ENCODE data around the gene CABLES2. TPM values are rescaled to one million over a fixed set of nuclear protein-coding genes. Genes with fewer than 3 reads are reported as not detected.
A peak's percentile ranks its signal among the peaks of the same experiment; 100 is the strongest.

The CABLES2 gene
- total and polyA plus RNA-seq, 4 experiments from 2014 or later = 0.45 to 7.5 (median 3.8) TPM

- intact Hi-C loops (cut with micrococcal nuclease) = no loop called here
- no peaks in the 10 kb centered on the region for H3K27me3 Mint-ChIP-seq
- H3K4me3 Mint-ChIP-seq = no peak overlapping the region
- peaks cover 34% of the 10 kb centered on the region for H3K36me3 ChIP-seq (ENCODE audit: insufficient read depth, low read length)
- H3K27ac ChIP-seq (ENCODE audit: low read depth, low read length) = no peak overlapping the region
- CTCF ChIA-PET (ENCODE audit: partially characterized antibody) = no interaction called here
- no peak for DNase-seq
- no peak overlapping the region for H3K27ac Mint-ChIP-seq
- POLR2A ChIA-PET (ENCODE audit: partially characterized antibody) = no interaction called here
- peaks cover 8 to 24% (median 16%) of the 10 kb centered on the region in 4 donors for H3K4me1 Mint-ChIP-seq
- H3K9me3 Mint-ChIP-seq = no peaks in the 10 kb centered on the region
- H3K4me1 ChIP-seq (ENCODE audit: insufficient read depth, low read length) = peaks cover 16% of the 10 kb centered on the region
- peaks cover 14 to 39% of the 10 kb centered on the region in 2 donors for H3K36me3 Mint-ChIP-seq
- no peaks in the 10 kb centered on the region for H3K9me3 ChIP-seq (ENCODE audit: control insufficient read depth in 1 of 2, low read length in 2 of 2)
- no peaks in the 10 kb centered on the region for H3K27me3 ChIP-seq (ENCODE audit: insufficient read depth, low read length)
- H3K4me3 ChIP-seq (ENCODE audit: low read length in 2 of 2) = no peak overlapping the region
Observed at GRCh38 chr20:62392621-62393334, 14.3 kb downstream of the CABLES2 start.

GRCh38 chr20:62392077-62392418 is 15.0 kb downstream of the CABLES2 start:
- Histone ChIP-seq H3K27me3 (ENCODE audit: insufficient read depth, low read length) (no peaks in the 10 kb centered on the region), H3K9me3 (ENCODE audit: control insufficient read depth in 1 of 2, low read length in 2 of 2) (no peaks in the 10 kb centered on the region), H3K36me3 (ENCODE audit: insufficient read depth, low read length) (peaks cover 36% of the 10 kb centered on the region), H3K4me1 (ENCODE audit: insufficient read depth, low read length) (peaks cover 22% of the 10 kb centered on the region), H3K4me3 (ENCODE audit: low read length in 2 of 2) (no peak overlapping the region), H3K27ac (ENCODE audit: low read depth, low read length) (no peak overlapping the region)
- Mint-ChIP-seq H3K27me3 (no peaks in the 10 kb centered on the region), H3K4me3 (no peak overlapping the region), H3K27ac (peak overlapping the region in 3 of 7 donors; percentile 18 to 46 (median 29)), H3K9me3 (no peaks in the 10 kb centered on the region), H3K36me3 (peaks cover 14 to 44% of the 10 kb centered on the region in 2 donors), H3K4me1 (peaks cover 10 to 32% (median 22%) of the 10 kb centered on the region in 4 donors)
- ChIA-PET POLR2A (ENCODE audit: partially characterized antibody) (no interaction called here), CTCF (ENCODE audit: partially characterized antibody) (no interaction called here)
- no peak for DNase-seq
- intact Hi-C loops (cut with micrococcal nuclease) = no loop called here

- Mint-ChIP-seq H3K4me3 (no peak overlapping the region), H3K36me3 (peaks cover 14 to 46% of the 10 kb centered on the region in 2 donors), H3K27me3 (no peaks in the 10 kb centered on the region), H3K27ac (no peak overlapping the region), H3K4me1 (peaks cover 10 to 35% (median 22%) of the 10 kb centered on the region in 4 donors), H3K9me3 (no peaks in the 10 kb centered on the region)
- DNase-seq = no peak
- H3K36me3 ChIP-seq (ENCODE audit: insufficient read depth, low read length) = peaks cover 36% of the 10 kb centered on the region
- H3K27ac ChIP-seq (ENCODE audit: low read depth, low read length) = no peak overlapping the region
- ChIA-PET POLR2A (ENCODE audit: partially characterized antibody) (no interaction called here), CTCF (ENCODE audit: partially characterized antibody) (interaction anchor here (1.1 to 1.2 kb wide), 2 partner anchors 9 to 108 kb away, joined by 3 to 4 read pairs; no protein-coding TSS in a partner anchor)
- intact Hi-C loops (cut with micrococcal nuclease) = no loop called here
- no peaks in the 10 kb centered on the region for H3K9me3 ChIP-seq (ENCODE audit: control insufficient read depth in 1 of 2, low read length in 2 of 2)
- H3K4me1 ChIP-seq (ENCODE audit: insufficient read depth, low read length) = peaks cover 22% of the 10 kb centered on the region
- H3K4me3 ChIP-seq (ENCODE audit: low read length in 2 of 2) = no peak overlapping the region
- H3K27me3 ChIP-seq (ENCODE audit: insufficient read depth, low read length) = no peaks in the 10 kb centered on the region
Observed at GRCh38 chr20:62391165-62392076, 15.7 kb downstream of the CABLES2 start.

GRCh38 chr20:62390317-62391164 is 16.5 kb downstream of the CABLES2 start:
- POLR2A ChIA-PET (ENCODE audit: partially characterized antibody) = no interaction called here
- Mint-ChIP-seq H3K9me3 (no peaks in the 10 kb centered on the region), H3K27ac (peak overlapping the region in 3 of 7 donors; percentile 18 to 91 (median 32))

GRCh38 chr20:62389601-62390087 is 17.4 kb downstream of the CABLES2 start:
- H3K27me3 Mint-ChIP-seq = no peaks in the 10 kb centered on the region
- H3K4me3 Mint-ChIP-seq = peak overlapping the region in 1 of 8 donors; percentile 35
- peak overlapping the region in 1 of 7 donors; percentile 91 for H3K27ac Mint-ChIP-seq
- peaks cover 36% of the 10 kb centered on the region for H3K36me3 ChIP-seq (ENCODE audit: insufficient read depth, low read length)
- peaks cover 36% of the 10 kb centered on the region for H3K4me1 ChIP-seq (ENCODE audit: insufficient read depth, low read length)
- H3K27me3 ChIP-seq (ENCODE audit: insufficient read depth, low read length) = no peaks in the 10 kb centered on the region
- ChIA-PET POLR2A (ENCODE audit: partially characterized antibody) (interaction anchor here (1.6 kb wide), 1 partner anchor 18 kb away, joined by 4 read pairs; the partner anchor contains the start of gene CABLES2), CTCF (ENCODE audit: partially characterized antibody) (interaction anchor here (1.6 kb wide), 1 partner anchor 20 kb away, joined by 3 read pairs; no protein-coding TSS in a partner anchor)
- intact Hi-C loops (cut with micrococcal nuclease) = loop anchor here (5.0 to 10.0 kb wide), 4 partner anchors 207 to 405 kb away; partner anchors contain the start of genes LSM14B, MRGBP, MTG2 and TAF4
- H3K4me3 ChIP-seq (ENCODE audit: low read length in 2 of 2) = no peak overlapping the region
- no peaks in the 10 kb centered on the region for H3K9me3 ChIP-seq (ENCODE audit: control insufficient read depth in 1 of 2, low read length in 2 of 2)
- H3K36me3 Mint-ChIP-seq = peaks cover 14 to 47% of the 10 kb centered on the region in 2 donors
- no peak overlapping the region for H3K27ac ChIP-seq (ENCODE audit: low read depth, low read length)
- H3K9me3 Mint-ChIP-seq = no peaks in the 10 kb centered on the region
- peaks cover 20 to 50% (median 34%) of the 10 kb centered on the region in 4 donors for H3K4me1 Mint-ChIP-seq
- DNase-seq = no peak

More at GRCh38 chr20:62390317-62391164, 16.5 kb downstream of the CABLES2 start:
- H3K27me3 ChIP-seq (ENCODE audit: insufficient read depth, low read length) = no peaks in the 10 kb centered on the region
- no peak for DNase-seq
- intact Hi-C loops (cut with micrococcal nuclease) = no loop called here
- peaks cover 31% of the 10 kb centered on the region for H3K4me1 ChIP-seq (ENCODE audit: insufficient read depth, low read length)
- H3K4me3 ChIP-seq (ENCODE audit: low read length in 2 of 2) = no peak overlapping the region
- H3K9me3 ChIP-seq (ENCODE audit: control insufficient read depth in 1 of 2, low read length in 2 of 2) = no peaks in the 10 kb centered on the region
- no peaks in the 10 kb centered on the region for H3K27me3 Mint-ChIP-seq
- no peak overlapping the region for H3K27ac ChIP-seq (ENCODE audit: low read depth, low read length)
- peaks cover 14 to 49% of the 10 kb centered on the region in 2 donors for H3K36me3 Mint-ChIP-seq
- no peak overlapping the region for H3K4me3 Mint-ChIP-seq
- CTCF ChIA-PET (ENCODE audit: partially characterized antibody) = interaction anchor here (1.1 to 1.6 kb wide), 3 partner anchors 8 to 109 kb away, joined by 3 to 4 read pairs (median 3); no protein-coding TSS in a partner anchor
- peaks cover 36% of the 10 kb centered on the region for H3K36me3 ChIP-seq (ENCODE audit: insufficient read depth, low read length)
- H3K4me1 Mint-ChIP-seq = peaks cover 13 to 43% (median 27%) of the 10 kb centered on the region in 4 donors

- H3K27me3 Mint-ChIP-seq = no peaks in the 10 kb centered on the region
- POLR2A ChIA-PET (ENCODE audit: partially characterized antibody) = interaction anchor here (1.6 kb wide), 1 partner anchor 18 kb away, joined by 4 read pairs; the partner anchor contains the start of gene CABLES2
- no peak overlapping the region for H3K27ac ChIP-seq (ENCODE audit: low read depth, low read length)
- H3K36me3 ChIP-seq (ENCODE audit: insufficient read depth, low read length) = peaks cover 36% of the 10 kb centered on the region
- peak overlapping the region in 5 of 7 donors; percentile 17 to 93 (median 81) for H3K27ac Mint-ChIP-seq
- CTCF ChIA-PET (ENCODE audit: partially characterized antibody) = interaction anchor here (1.6 kb wide), 1 partner anchor 21 kb away, joined by 3 read pairs; no protein-coding TSS in a partner anchor
- peak overlapping the region; percentile 90 to 95 (median 91) for H3K4me3 Mint-ChIP-seq
- DNase-seq = no peak
- no peaks in the 10 kb centered on the region for H3K9me3 ChIP-seq (ENCODE audit: control insufficient read depth in 1 of 2, low read length in 2 of 2)
- H3K9me3 Mint-ChIP-seq = no peaks in the 10 kb centered on the region
- H3K4me3 ChIP-seq (ENCODE audit: low read length in 2 of 2) = no peak overlapping the region
- H3K27me3 ChIP-seq (ENCODE audit: insufficient read depth, low read length) = no peaks in the 10 kb centered on the region
- H3K4me1 Mint-ChIP-seq = peaks cover 20 to 50% (median 36%) of the 10 kb centered on the region in 4 donors
- H3K36me3 Mint-ChIP-seq = peaks cover 14 to 45% of the 10 kb centered on the region in 2 donors
- peaks cover 36% of the 10 kb centered on the region for H3K4me1 ChIP-seq (ENCODE audit: insufficient read depth, low read length)
- intact Hi-C loops (cut with micrococcal nuclease) = loop anchor here (5.0 to 10.0 kb wide), 4 partner anchors 207 to 406 kb away; partner anchors contain the start of genes LSM14B, MRGBP, MTG2 and TAF4
Observed at GRCh38 chr20:62388839-62389600, 18.1 kb downstream of the CABLES2 start.

Data from CD4-positive, alpha-beta memory T cell (primary cell).